Neural progenitor cell (in vitro differentiated cells): ENCODE measurements around the gene ZNF497. TPM values are rescaled to one million over a fixed set of nuclear protein-coding genes. Genes with fewer than 3 reads are reported as not detected.
A peak's percentile ranks its signal among the peaks of the same experiment; 100 is the strongest.

Experiments
- DNase-seq: peaks from one replicate; pipeline ENCODE4 v3.0.0-alpha.2; 2016; ENCODE audit warnings: low spot score
- H2AFZ ChIP-seq: fragments of 200-600 bp; sonication (generic); replicated peaks from 2 replicates; pipeline ENCODE4 v1.6.1; 2016; ENCODE audit warnings: antibody characterized with exemption
- H3F3A ChIP-seq: fragments of 200-600 bp; sonication (generic); 2 replicates; pipeline ENCODE4 v1.6.1; 2016; ENCODE audit warnings: antibody characterized with exemption, low read depth
- H3K27ac ChIP-seq: fragments of 200-600 bp; sonication (generic); 2 replicates; pipeline ENCODE4 v1.5.1; 2016; ENCODE audit warnings: mild to moderate bottlenecking
- H3K27me3 ChIP-seq: fragments of 200-600 bp; sonication (generic); 2 replicates; pipeline ENCODE4 v1.6.1; 2016; ENCODE audit warnings: mild to moderate bottlenecking, moderate library complexity
- H3K36me3 ChIP-seq: fragments of 200-600 bp; sonication (generic); 2 replicates; pipeline ENCODE4 v1.5.1; 2016
- H3K4me1 ChIP-seq: fragments of 200-600 bp; sonication (generic); 2 replicates; pipeline ENCODE4 v1.6.1; 2016; ENCODE audit warnings: mixed run types
- H3K4me2 ChIP-seq: fragments of 200-600 bp; sonication (generic); 2 replicates; pipeline ENCODE4 v1.6.1; 2016
- H3K4me3 ChIP-seq: fragments of 200-600 bp; sonication (generic); 2 replicates; pipeline ENCODE4 v1.5.1; 2016
- H3K79me2 ChIP-seq: fragments of 200-600 bp; sonication (generic); 2 replicates; pipeline ENCODE4 v1.6.1; 2016; ENCODE audit warnings: low read depth
- H3K9ac ChIP-seq: fragments of 200-600 bp; sonication (generic); 2 replicates; pipeline ENCODE4 v1.6.1; 2016
- H3K9me3 ChIP-seq: fragments of 200-600 bp; sonication (generic); 2 replicates; pipeline ENCODE4 v1.5.1; 2016; ENCODE audit warnings: low read depth
- H4K20me1 ChIP-seq: fragments of 200-600 bp; sonication (generic); 2 replicates; pipeline ENCODE4 v1.6.1; 2016; ENCODE audit warnings: low read depth
- H3K27ac Mint-ChIP-seq: 3 replicates; pipeline ENCODE4 v1.8.0; 2021; ENCODE audit warnings: mixed read lengths
- H3K27me3 Mint-ChIP-seq: 2 replicates; pipeline ENCODE4 v1.8.0; 2022; ENCODE audit warnings: low read depth, mild to moderate bottlenecking, inconsistent platforms, moderate library complexity, mixed read lengths; ENCODE audit not compliant: insufficient read depth
- H3K36me3 Mint-ChIP-seq: 3 replicates; pipeline ENCODE4 v1.8.0; 2021; ENCODE audit warnings: mixed read lengths
- H3K4me1 Mint-ChIP-seq: 3 replicates; pipeline ENCODE4 v1.8.0; 2021; ENCODE audit warnings: mixed read lengths
- H3K4me3 Mint-ChIP-seq: 3 replicates; pipeline ENCODE4 v1.8.0; 2021; ENCODE audit warnings: mild to moderate bottlenecking, moderate library complexity, mixed read lengths
- H3K9me3 Mint-ChIP-seq: 3 replicates; pipeline ENCODE4 v1.8.0; 2020; ENCODE audit warnings: mixed read lengths
- CTCF ChIP-seq: fragments of 200-600 bp; sonication (generic); IDR thresholded peaks from 2 replicates; pipeline ENCODE4 v1.5.1; 2017; ENCODE audit warnings: antibody characterized with exemption, mild to moderate bottlenecking
- EZH2 ChIP-seq: fragments of 200-600 bp; sonication (generic); IDR thresholded peaks from 2 replicates; pipeline ENCODE4 v1.6.1; 2017; ENCODE audit warnings: antibody characterized with exemption, mild to moderate bottlenecking, moderate library complexity
- EZH2phosphoT487 ChIP-seq: fragments of 200-600 bp; sonication (generic); IDR thresholded peaks from 2 replicates; pipeline ENCODE4 v1.6.1; 2017; ENCODE audit warnings: antibody characterized with exemption
- total RNA-seq: library from RNA; depleted of rRNA; stranded (reverse); fragments of >200 nt; gene quantifications from 2 replicates; pipeline ENCODE4 v1.2.3, GENCODE V29; 2015; ENCODE audit warnings: low replicate concordance

ZNF497 gene
- total RNA-seq, 1 donor from 2014 or later, result 3.7 TPM

- no peaks in the 10 kb centered on the region for H3K9me3 Mint-ChIP-seq
- Histone ChIP-seq H3K9ac (no peak within 1 kb of the TSS), H3K4me2 (no peak within 1 kb of the TSS), H2AFZ (no peak within 1 kb of the TSS), H3K27me3 (no peaks in the 10 kb centered on the region), H4K20me1 (no peaks in the 10 kb centered on the region), H3K79me2 (no peaks in the 10 kb centered on the region), H3K4me3 (no peak within 1 kb of the TSS), H3F3A (no peaks in the 10 kb centered on the region), H3K9me3 (no peaks in the 10 kb centered on the region), H3K4me1 (peaks cover 6% of the 10 kb centered on the region), H3K36me3 (no peaks in the 10 kb centered on the region), H3K27ac (no peak within 1 kb of the TSS)
- no peak for DNase-seq
- TF ChIP-seq CTCF, result no peak
- no peak for TF ChIP-seq EZH2phosphoT487
- no peak for TF ChIP-seq EZH2
- H3K27ac Mint-ChIP-seq, result peak within 1 kb of the TSS; percentile 68
- peak within 1 kb of the TSS; percentile 79 for H3K4me3 Mint-ChIP-seq
- H3K36me3 Mint-ChIP-seq, result peaks cover 5% of the 10 kb centered on the region
- H3K27me3 Mint-ChIP-seq, result peaks cover 15% of the 10 kb centered on the region
- H3K4me1 Mint-ChIP-seq, result peaks cover 8% of the 10 kb centered on the region
These were observed 9.5 kb downstream of the ZNF497 start, which contains the start of gene A1BG for GRCh38 chr19:58352760-58353671. A1BG (minus strand) TSS chr19:58353492; CDS start chr19:58353437, 55 bp downstream.

GRCh38 chr19:58351990-58352755 is 10.4 kb downstream of the ZNF497 start:
- Mint-ChIP-seq H3K4me3 (peak overlapping the region; percentile 79), H3K4me1 (peaks cover 8% of the 10 kb centered on the region), H3K27ac (peak overlapping the region; percentile 68), H3K36me3 (peaks cover 5% of the 10 kb centered on the region), H3K9me3 (no peaks in the 10 kb centered on the region), H3K27me3 (peaks cover 15% of the 10 kb centered on the region)
- Histone ChIP-seq H3K9me3 (no peaks in the 10 kb centered on the region), H3K36me3 (no peaks in the 10 kb centered on the region), H3K27ac (no peak overlapping the region), H3F3A (no peaks in the 10 kb centered on the region), H3K4me2 (no peak overlapping the region), H3K9ac (no peak overlapping the region), H3K4me1 (peaks cover 6% of the 10 kb centered on the region), H4K20me1 (no peaks in the 10 kb centered on the region), H3K79me2 (no peaks in the 10 kb centered on the region), H3K27me3 (peaks cover 3% of the 10 kb centered on the region), H3K4me3 (no peak overlapping the region), H2AFZ (no peak overlapping the region)
- TF ChIP-seq CTCF (no peak), EZH2 (no peak), EZH2phosphoT487 (no peak)
- DNase-seq, result no peak

- no peak overlapping the region for H3K4me2 ChIP-seq
- Mint-ChIP-seq H3K27ac (no peak overlapping the region), H3K9me3 (no peaks in the 10 kb centered on the region), H3K27me3 (peaks cover 15% of the 10 kb centered on the region), H3K4me3 (no peak overlapping the region), H3K36me3 (peaks cover 5% of the 10 kb centered on the region), H3K4me1 (peaks cover 11% of the 10 kb centered on the region)
- H3K4me3 ChIP-seq, result no peak overlapping the region
- peaks cover 6% of the 10 kb centered on the region for H3K4me1 ChIP-seq
- no peaks in the 10 kb centered on the region for H3K9me3 ChIP-seq
- H3K27me3 ChIP-seq, result peaks cover 9% of the 10 kb centered on the region
- H3K79me2 ChIP-seq, result no peaks in the 10 kb centered on the region
- H3K27ac ChIP-seq, result no peak overlapping the region
- H3K9ac ChIP-seq, result no peak overlapping the region
- DNase-seq, result no peak
- TF ChIP-seq EZH2, result no peak
- no peak for TF ChIP-seq EZH2phosphoT487
- TF ChIP-seq CTCF, result no peak
- no peaks in the 10 kb centered on the region for H3F3A ChIP-seq
- no peaks in the 10 kb centered on the region for H4K20me1 ChIP-seq
- no peaks in the 10 kb centered on the region for H3K36me3 ChIP-seq
- no peak overlapping the region for H2AFZ ChIP-seq
These were observed 11.0 kb downstream of the ZNF497 start for GRCh38 chr19:58351558-58351878.
